HG02938 (cell line): Measurements from ENCODE around the gene SORCS2.
"Not testable (repeated sequence)": the region's sequence is repeated elsewhere in the genome, so short reads cannot be mapped to it uniquely, and the experiment has no call there.

ENCODE experiments used
- ATAC-seq: cut with Tn5 transposase; IDR thresholded peaks from one replicate; pipeline ENCODE4 v1.9.1; 2021; ENCODE audit warnings: mild to moderate bottlenecking, moderate library complexity; ENCODE audit not compliant: unreplicated experiment

The SORCS2 gene

GRCh38 chr4:7433376-7434140 lies 241.2 kb downstream of the SORCS2 start:
- no peak for ATAC-seq

- no peak for ATAC-seq
These were observed 241.9 kb downstream of the SORCS2 start for GRCh38 chr4:7434141-7434765.

- ATAC-seq = no peak
These were observed 242.4 kb downstream of the SORCS2 start, which contains the start of gene PSAPL1 for GRCh38 chr4:7434766-7435150. Gene PSAPL1 (minus strand): TSS chr4:7434930. CDS start chr4:7434879, 51 bp downstream.

DNA sequence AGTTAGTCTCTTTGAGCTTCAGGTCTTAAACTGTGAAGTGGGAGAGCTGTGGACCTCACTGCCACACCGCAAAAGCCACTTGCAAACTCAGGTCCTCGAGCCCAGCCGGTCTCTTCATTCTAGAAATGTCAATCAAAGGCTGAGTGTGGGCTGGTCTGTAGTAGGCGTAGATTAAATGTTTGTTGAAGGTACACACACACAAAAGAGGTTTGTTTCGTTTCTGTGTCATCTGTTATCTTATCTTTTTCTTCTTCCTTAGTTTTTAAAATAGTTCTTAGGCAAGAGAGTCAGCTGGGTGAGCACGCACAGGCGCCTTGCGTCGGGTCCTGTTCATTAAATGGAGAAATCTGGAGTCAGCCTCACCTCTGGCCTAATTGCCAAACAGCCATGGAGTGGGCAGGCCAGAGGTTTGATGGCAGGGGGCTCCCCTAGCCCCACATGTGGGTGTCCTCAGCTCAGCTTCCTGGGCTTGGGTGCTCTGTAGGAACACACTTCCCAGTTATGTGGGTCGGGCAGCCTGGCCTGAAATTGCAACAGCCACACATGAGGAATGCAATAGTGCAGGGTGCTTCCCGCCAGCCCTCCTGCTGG lies 243.2 kb downstream of the SORCS2 start:
- no peak for ATAC-seq

- ATAC-seq = no peak
These were observed 243.9 kb downstream of the SORCS2 start for GRCh38 chr4:7436256-7436655.

DNA sequence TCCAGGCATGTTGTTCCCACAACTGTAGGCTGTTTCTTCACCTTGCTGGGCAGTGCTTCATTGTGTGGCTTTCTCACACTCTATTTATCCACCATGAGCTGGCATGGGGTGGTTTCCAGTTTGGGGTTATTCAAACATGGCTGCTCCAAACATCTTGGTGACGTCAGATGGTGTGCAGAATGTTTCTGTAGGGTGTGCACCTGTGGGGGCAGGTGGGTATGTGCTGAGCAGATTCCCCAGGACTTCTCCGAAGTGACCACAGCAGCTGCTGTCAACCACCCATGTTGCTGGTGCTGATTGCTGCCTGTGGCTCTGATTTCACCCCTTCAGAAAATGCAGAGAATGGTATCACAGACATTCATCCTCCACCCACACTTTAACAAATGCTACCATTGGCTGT lies 247.4 kb downstream of the SORCS2 start:
- no peak for ATAC-seq

DNA sequence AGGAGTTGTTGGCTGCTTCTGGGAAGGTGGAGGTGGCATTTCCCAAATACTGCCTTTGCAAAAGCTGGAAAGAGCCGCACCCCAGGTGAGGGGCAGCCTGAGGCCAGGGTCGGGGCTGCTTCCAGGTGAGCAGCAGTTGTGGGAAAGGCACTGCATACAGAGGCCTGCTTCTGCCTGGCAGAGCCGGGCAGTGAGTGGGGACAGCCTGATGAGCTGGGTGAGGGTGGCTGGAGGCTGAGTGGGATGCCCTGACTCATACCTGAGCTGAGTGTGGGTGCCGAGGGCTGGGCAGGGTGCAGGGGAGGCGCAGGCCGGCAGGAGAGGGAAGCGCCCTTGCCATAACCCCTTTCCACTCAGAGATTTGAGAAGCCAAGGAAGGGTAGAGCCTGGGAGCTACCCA lies 248.9 kb downstream of the SORCS2 start:
- no peak for ATAC-seq

GRCh38 chr4:7442574-7443162 lies 250.3 kb downstream of the SORCS2 start:
- ATAC-seq = no peak

- no peak for ATAC-seq
These were observed 252.0 kb downstream of the SORCS2 start for GRCh38 chr4:7444314-7444713.

DNA sequence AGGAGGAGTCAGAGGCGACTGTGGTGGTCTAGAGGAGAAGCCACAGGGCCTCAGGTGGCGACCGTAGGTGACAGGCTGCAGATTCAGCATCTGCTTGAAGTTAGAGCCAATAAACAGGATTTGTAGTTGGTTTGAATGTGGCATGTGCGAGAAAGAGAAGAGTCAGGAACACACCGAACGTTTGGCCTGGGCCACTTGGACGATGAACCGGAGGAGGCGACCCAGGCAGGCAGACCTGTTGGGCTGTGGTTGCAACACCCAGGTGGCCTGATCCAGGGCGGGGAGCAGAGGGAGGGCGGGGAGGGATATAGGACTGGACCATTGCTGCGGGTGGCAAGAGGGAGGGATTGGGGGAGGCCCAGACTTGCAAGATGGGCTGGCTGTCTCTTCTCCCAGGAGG lies 252.4 kb downstream of the SORCS2 start:
- no peak for ATAC-seq

DNA sequence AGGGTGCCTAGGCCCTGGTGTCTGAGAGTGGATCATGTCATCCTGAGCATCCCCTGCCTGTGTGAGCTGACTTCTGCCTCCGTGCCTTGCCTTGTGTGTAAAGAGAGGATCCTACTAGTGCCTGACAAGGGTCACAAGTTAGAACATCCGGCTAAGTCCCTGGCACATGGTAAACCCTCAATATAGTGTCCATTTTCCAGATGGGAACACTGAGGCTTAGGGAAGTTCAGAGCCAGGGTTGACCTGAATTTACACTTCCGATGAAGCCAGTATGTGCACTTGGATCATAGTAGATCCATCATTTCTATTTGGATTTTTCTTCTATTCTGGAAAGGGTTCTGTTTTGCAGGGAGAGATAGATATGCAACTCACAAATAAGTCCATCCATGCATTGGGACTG lies 254.9 kb downstream of the SORCS2 start:
- no peak for ATAC-seq

DNA sequence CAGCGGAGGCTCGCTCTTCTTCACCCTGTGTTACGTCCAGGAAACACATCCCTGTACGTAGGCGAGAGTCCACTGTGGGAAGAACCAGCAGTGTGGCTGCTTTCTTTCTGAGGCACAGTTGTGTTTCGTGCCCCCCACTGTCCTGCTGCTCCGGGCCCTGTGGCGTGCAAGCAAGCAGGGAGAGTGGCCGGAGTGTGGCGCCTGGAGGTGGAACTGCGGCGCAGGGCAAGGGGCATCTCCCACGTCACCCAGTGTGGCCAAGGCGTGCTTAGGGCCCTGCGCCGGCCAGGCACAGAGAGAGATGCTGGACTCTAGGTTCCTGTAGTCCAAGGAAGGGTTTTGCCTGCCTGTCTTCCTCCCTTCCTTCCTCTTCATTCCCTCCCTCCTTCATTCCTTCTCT lies 255.7 kb downstream of the SORCS2 start:
- ATAC-seq = no peak

DNA sequence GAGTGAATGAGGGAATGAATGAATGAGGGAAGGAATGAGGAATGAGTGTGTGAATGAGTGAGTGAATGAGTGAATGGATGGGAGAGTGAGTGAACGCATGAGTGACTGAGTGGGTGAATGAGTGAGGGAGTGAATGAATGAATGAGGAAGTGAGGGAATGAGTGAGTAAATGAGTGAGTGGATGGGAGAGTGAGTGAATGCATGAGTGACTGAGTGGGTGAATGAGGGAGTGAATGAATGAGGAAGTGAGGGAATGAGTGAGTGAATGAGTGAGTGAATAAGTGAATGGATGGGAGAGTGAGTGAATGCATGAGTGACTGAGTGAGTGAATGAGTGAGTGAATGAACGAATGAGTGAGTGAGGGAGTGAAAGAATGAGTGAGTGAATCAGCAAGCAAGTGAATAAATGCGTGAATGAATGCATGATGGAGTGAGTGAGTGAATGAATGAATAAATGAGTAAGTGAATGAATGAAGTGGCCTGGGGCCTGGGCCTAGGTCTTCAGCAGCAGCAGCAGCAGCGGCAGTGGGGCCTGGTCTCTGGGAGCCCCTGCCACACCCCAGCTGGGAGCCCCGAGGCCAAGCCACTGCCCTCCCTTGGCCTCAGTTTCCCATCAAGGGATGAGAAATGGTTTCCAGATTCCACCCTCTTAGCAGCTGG lies 258.6 kb downstream of the SORCS2 start:
- ATAC-seq = no peak

DNA sequence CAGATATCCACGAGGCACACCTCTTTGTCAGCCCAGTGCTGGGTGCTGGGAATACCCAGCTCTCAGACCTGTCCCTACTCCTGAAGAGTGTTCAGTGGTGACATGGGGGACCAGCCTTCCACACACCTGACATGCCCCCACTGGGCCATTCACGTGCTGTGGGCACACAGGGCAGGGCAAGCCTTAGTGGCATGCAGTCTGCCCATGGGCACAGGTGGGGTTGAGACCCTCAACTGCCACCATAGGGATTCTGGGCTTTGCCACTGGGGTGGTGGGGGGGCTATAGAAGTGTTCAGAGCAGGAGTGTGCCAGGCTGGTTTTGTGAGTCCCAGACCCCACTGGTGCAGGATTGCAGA lies 259.1 kb downstream of the SORCS2 start:
- no peak for ATAC-seq

DNA sequence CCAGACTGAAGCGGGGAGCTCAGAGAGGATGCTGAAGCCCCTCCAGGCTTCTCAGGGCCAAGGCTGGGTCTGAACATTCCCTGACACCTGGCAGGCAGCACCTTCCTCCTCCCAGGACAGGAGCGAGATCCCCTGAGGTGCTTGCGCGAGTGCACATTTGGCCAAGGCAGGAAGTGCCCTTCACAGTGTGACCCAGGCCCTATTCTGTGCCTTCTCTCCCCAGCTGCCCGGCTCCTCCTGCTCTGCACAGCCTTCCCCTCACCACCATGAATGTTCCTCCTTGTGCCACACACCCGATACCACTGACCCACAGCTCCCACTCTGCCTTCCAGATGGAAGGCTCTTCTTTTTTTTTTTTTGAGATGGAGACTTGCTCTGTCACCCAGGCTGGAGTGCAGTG lies 259.5 kb downstream of the SORCS2 start:
- no peak for ATAC-seq

DNA sequence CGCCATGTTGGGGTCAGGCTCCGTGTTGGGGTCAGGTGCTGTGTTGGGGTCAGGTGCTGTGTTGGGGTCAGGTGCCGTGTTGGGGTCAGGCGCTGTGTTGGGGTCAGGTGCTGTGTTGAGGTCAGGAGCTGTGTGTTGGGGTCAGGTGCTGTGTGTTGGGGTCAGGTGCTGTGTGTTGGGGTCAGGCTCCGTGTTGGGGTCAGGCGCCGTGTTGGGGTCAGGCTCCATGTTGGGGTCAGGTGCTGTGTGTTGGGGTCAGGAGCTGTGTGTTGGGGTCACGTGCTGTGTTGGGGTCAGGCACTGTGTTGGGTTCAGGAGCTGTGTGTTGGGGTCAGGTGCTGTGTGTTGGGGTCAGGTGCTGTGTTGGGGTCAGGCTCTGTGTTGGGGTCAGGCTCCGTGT lies 260.5 kb downstream of the SORCS2 start:
- ATAC-seq = not testable (repeated sequence)

DNA sequence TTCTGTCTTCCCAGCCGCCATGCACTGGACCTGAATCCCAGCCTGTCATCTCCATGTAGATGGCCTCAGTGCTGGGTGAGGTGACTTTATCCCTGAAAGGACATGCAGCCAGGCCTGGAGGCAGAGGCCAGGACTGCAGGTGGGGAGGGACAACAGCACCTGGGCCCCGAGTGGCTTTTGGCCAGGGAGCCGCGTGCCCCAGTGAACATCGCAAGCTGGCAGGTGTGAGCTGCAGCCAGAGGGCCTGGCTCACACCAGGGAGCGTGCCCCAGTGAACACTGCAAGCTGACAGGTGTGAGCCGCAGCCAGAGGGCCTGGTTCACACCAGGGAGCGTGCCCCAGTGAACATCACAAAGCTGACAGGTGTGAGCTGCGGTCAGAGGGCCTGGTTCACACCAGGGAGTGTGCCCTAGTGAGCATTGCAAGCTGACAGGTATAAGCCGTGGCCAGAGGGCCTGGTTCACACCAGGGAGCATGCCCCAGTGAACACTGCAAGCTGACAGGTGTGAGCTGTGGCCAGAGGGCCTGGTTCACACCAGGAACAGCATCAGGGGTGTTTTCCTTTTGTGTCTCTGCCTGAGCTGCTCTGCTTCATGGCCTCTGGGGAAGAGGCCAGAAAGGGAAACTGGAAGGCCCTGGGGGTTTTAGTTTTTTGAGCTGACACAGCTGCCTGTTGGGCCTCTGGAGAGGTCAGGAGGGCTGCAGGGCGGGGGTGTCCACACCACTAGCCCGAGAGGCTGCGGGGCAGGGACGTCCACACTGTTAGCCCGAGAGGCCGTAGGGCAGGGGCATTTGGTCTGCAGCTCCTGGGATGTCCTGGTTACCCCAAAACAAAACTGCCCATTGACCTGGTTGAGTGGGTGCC lies 265.1 kb downstream of the SORCS2 start:
- ATAC-seq = no peak

DNA sequence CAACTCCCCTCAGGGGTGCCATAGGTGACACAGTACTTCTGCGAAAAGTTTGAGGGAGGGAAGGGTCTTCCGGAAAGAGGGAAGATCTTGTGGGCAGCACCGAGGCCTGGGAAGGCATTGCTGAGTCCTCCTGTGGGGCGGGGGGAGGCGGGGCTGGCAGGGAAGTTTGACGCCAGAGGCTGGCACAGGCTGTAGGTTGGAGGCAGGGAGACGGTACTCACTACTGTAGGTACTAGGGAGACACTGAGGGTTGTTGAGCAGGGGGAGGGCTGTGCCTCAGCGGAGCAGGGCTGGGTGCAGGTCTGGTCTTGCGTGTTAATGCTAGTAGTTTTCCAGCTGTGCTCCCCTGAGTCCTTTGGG lies 265.7 kb downstream of the SORCS2 start:
- ATAC-seq = no peak

- no peak for ATAC-seq
These were observed 266.1 kb downstream of the SORCS2 start for GRCh38 chr4:7458477-7458876.

- ATAC-seq = no peak
These were observed 267.1 kb downstream of the SORCS2 start for GRCh38 chr4:7459471-7459870.

GRCh38 chr4:7460566-7460965 lies 268.2 kb downstream of the SORCS2 start:
- no peak for ATAC-seq
